Activated naive CD8-positive, alpha-beta T cell (primary cell): ENCODE data around the gene SPHKAP.
"Not testable (repeated sequence)": the region's sequence is repeated elsewhere in the genome, so short reads cannot be mapped to it uniquely, and the experiment has no call there.

Source experiments
- H3K27ac Mint-ChIP-seq: one replicate; pipeline ENCODE4 v1.8.0; 2021; ENCODE audit warnings: mixed read lengths
- H3K27me3 Mint-ChIP-seq: one replicate; pipeline ENCODE4 v1.8.0; 2021; ENCODE audit warnings: mixed read lengths
- H3K36me3 Mint-ChIP-seq: one replicate; pipeline ENCODE4 v1.8.0; 2021; ENCODE audit warnings: mixed read lengths
- H3K4me1 Mint-ChIP-seq: one replicate; pipeline ENCODE4 v1.8.0; 2021; ENCODE audit warnings: low read depth, mixed read lengths
- H3K4me3 Mint-ChIP-seq: one replicate; pipeline ENCODE4 v1.8.0; 2021; ENCODE audit warnings: mild to moderate bottlenecking, mixed read lengths
- H3K9me3 Mint-ChIP-seq: one replicate; pipeline ENCODE4 v1.8.0; 2021; ENCODE audit warnings: low read depth, mixed read lengths

SPHKAP gene, protein sequence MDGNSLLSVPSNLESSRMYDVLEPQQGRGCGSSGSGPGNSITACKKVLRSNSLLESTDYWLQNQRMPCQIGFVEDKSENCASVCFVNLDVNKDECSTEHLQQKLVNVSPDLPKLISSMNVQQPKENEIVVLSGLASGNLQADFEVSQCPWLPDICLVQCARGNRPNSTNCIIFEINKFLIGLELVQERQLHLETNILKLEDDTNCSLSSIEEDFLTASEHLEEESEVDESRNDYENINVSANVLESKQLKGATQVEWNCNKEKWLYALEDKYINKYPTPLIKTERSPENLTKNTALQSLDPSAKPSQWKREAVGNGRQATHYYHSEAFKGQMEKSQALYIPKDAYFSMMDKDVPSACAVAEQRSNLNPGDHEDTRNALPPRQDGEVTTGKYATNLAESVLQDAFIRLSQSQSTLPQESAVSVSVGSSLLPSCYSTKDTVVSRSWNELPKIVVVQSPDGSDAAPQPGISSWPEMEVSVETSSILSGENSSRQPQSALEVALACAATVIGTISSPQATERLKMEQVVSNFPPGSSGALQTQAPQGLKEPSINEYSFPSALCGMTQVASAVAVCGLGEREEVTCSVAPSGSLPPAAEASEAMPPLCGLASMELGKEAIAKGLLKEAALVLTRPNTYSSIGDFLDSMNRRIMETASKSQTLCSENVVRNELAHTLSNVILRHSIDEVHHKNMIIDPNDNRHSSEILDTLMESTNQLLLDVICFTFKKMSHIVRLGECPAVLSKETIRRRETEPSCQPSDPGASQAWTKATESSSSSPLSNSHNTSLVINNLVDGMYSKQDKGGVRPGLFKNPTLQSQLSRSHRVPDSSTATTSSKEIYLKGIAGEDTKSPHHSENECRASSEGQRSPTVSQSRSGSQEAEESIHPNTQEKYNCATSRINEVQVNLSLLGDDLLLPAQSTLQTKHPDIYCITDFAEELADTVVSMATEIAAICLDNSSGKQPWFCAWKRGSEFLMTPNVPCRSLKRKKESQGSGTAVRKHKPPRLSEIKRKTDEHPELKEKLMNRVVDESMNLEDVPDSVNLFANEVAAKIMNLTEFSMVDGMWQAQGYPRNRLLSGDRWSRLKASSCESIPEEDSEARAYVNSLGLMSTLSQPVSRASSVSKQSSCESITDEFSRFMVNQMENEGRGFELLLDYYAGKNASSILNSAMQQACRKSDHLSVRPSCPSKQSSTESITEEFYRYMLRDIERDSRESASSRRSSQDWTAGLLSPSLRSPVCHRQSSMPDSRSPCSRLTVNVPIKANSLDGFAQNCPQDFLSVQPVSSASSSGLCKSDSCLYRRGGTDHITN (N-terminal part only)

GRCh38 chr2:228181098-228182019, at the start of gene SPHKAP:
Gene SPHKAP, minus strand, starts transcription at chr2:228181687. Its CDS starts 89 bp downstream, at chr2:228181598.
- Mint-ChIP-seq H3K36me3 (no peaks in the 10 kb centered on the region), H3K27me3 (peaks cover 13% of the 10 kb centered on the region), H3K27ac (no peak within 1 kb of the TSS), H3K4me1 (no peaks in the 10 kb centered on the region), H3K4me3 (no peak within 1 kb of the TSS), H3K9me3 (peaks cover 8% of the 10 kb centered on the region)

- Mint-ChIP-seq H3K27ac (no peak overlapping the region), H3K27me3 (no peaks in the 10 kb centered on the region), H3K9me3 (peaks cover 8% of the 10 kb centered on the region), H3K4me1 (no peaks in the 10 kb centered on the region), H3K4me3 (no peak overlapping the region), H3K36me3 (no peaks in the 10 kb centered on the region)
These were observed 46.0 kb upstream of the SPHKAP start for GRCh38 chr2:228227466-228227865.

DNA sequence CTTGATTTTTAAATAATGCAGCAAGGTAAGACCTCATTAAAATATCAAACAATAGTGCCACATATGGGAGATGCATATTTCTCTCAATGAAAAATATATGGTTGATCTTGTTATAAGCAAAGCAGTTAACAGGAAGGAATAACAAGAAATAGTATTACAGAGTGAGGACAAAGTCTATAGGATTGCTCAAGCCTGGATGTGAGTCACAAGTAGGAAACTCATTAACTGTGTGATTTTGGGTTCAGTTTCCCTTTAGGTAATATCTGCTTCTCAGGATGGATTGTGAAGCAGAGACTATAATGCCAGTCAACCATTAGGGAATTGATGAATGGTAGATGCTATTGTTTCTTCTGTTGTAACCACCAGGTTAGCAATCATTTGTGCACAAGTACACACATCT, 42.9 kb upstream of the SPHKAP start:
- H3K36me3 Mint-ChIP-seq: no peaks in the 10 kb centered on the region
- no peak overlapping the region for H3K4me3 Mint-ChIP-seq

GRCh38 chr2:228218593-228218992, 37.1 kb upstream of the SPHKAP start:
- H3K27me3 Mint-ChIP-seq, H3K9me3 Mint-ChIP-seq, H3K4me3 Mint-ChIP-seq, H3K27ac Mint-ChIP-seq, H3K36me3 Mint-ChIP-seq, H3K4me1 Mint-ChIP-seq: not testable (repeated sequence)

More for the DNA sequence above, 42.9 kb upstream of the SPHKAP start:
- no peaks in the 10 kb centered on the region for H3K4me1 Mint-ChIP-seq
- peaks cover 8% of the 10 kb centered on the region for H3K9me3 Mint-ChIP-seq
- no peaks in the 10 kb centered on the region for H3K27me3 Mint-ChIP-seq
- no peak overlapping the region for H3K27ac Mint-ChIP-seq

GRCh38 chr2:228197504-228197903, 16.0 kb upstream of the SPHKAP start:
- no peaks in the 10 kb centered on the region for H3K36me3 Mint-ChIP-seq
- H3K27ac Mint-ChIP-seq: no peak overlapping the region
- no peaks in the 10 kb centered on the region for H3K27me3 Mint-ChIP-seq
- no peaks in the 10 kb centered on the region for H3K4me1 Mint-ChIP-seq
- no peak overlapping the region for H3K4me3 Mint-ChIP-seq
- H3K9me3 Mint-ChIP-seq: peaks cover 17% of the 10 kb centered on the region

GRCh38 chr2:228180181-228181097, 1.0 kb downstream of the SPHKAP start:
- Mint-ChIP-seq H3K36me3 (no peaks in the 10 kb centered on the region), H3K4me3 (no peak overlapping the region), H3K27me3 (peaks cover 13% of the 10 kb centered on the region), H3K9me3 (peaks cover 8% of the 10 kb centered on the region), H3K4me1 (no peaks in the 10 kb centered on the region), H3K27ac (no peak overlapping the region)

GRCh38 chr2:228167290-228167689, 14.2 kb downstream of the SPHKAP start:
- Mint-ChIP-seq H3K36me3 (no peaks in the 10 kb centered on the region), H3K4me1 (no peaks in the 10 kb centered on the region), H3K27ac (no peak overlapping the region), H3K9me3 (peaks cover 4% of the 10 kb centered on the region), H3K27me3 (no peaks in the 10 kb centered on the region), H3K4me3 (no peak overlapping the region)

DNA sequence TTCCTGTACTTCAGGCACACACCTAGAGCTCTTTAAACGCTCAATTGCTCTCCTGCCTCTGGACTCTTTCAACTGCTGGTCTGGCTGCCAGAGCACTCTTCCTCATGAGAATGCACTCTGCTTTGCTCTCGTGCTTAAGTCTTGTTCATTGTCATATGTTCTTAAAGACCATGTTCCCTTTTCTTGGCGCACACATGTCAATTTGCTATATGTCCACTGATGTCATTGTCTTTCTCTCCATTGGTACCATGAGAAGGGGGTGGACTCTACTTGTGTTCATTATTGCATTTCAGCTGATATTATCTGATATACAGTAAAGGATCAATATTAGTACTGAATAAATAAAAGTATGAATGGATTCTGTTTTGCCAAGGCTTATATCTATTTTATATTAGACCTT, 16.8 kb downstream of the SPHKAP start:
- H3K4me1 Mint-ChIP-seq: no peaks in the 10 kb centered on the region
- H3K27me3 Mint-ChIP-seq: no peaks in the 10 kb centered on the region
- H3K4me3 Mint-ChIP-seq: no peak overlapping the region
- peaks cover 15% of the 10 kb centered on the region for H3K9me3 Mint-ChIP-seq
- H3K36me3 Mint-ChIP-seq: no peaks in the 10 kb centered on the region
- H3K27ac Mint-ChIP-seq: no peak overlapping the region

DNA sequence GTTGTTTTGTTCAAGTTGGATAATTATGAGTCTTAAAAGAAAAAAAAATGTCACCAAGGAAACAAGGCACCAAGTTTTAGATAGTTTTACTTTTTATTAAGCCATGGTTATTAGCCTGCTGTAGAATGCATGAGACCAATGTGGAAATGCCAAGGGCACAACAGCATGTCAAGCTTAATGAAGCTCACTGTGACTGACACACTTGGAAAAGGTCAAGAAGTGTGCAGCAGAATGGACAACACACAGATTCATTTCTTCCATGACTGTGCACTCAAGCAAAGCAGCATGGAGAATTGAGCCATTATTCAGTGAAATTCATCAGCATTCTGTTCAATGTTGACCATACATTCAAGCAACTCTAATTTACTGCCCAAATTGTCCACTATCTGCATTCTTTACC, 23.6 kb downstream of the SPHKAP start:
- H3K27me3 Mint-ChIP-seq: no peaks in the 10 kb centered on the region
- peaks cover 17% of the 10 kb centered on the region for H3K9me3 Mint-ChIP-seq
- no peak overlapping the region for H3K4me3 Mint-ChIP-seq
- H3K36me3 Mint-ChIP-seq: no peaks in the 10 kb centered on the region
- H3K4me1 Mint-ChIP-seq: no peaks in the 10 kb centered on the region
- no peak overlapping the region for H3K27ac Mint-ChIP-seq

DNA sequence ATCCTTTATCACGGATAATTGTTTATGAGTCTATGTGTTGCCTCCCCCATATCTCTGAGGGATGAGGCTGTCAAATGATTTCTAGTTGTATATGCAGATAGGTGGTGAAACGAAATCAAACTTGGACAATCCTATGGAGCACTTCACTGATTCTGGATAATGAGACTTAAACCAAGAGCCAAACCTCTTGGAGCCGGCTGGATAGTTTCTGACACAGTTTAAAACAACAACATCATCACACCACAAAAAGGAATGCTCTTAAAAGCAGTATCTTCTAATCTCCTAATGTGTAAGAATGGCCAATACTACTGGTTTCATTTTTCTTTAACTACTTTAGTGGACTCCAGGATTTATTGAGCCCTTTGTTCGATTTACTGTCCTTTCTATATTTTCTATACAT, 36.5 kb downstream of the SPHKAP start:
- H3K27me3 Mint-ChIP-seq: no peaks in the 10 kb centered on the region
- no peak overlapping the region for H3K4me3 Mint-ChIP-seq
- no peaks in the 10 kb centered on the region for H3K9me3 Mint-ChIP-seq
- no peak overlapping the region for H3K27ac Mint-ChIP-seq
- no peaks in the 10 kb centered on the region for H3K36me3 Mint-ChIP-seq
- no peaks in the 10 kb centered on the region for H3K4me1 Mint-ChIP-seq

- Mint-ChIP-seq H3K27ac (no peak overlapping the region), H3K27me3 (no peaks in the 10 kb centered on the region), H3K4me3 (no peak overlapping the region), H3K4me1 (no peaks in the 10 kb centered on the region), H3K9me3 (no peaks in the 10 kb centered on the region), H3K36me3 (no peaks in the 10 kb centered on the region)
These were observed 40.5 kb downstream of the SPHKAP start for GRCh38 chr2:228140934-228141528.

GRCh38 chr2:228136027-228136426, 45.5 kb downstream of the SPHKAP start:
- H3K36me3 Mint-ChIP-seq: no peaks in the 10 kb centered on the region
- H3K27me3 Mint-ChIP-seq: no peaks in the 10 kb centered on the region
- H3K4me3 Mint-ChIP-seq: no peak overlapping the region
- H3K4me1 Mint-ChIP-seq: no peaks in the 10 kb centered on the region
- no peak overlapping the region for H3K27ac Mint-ChIP-seq
- H3K9me3 Mint-ChIP-seq: no peaks in the 10 kb centered on the region

DNA sequence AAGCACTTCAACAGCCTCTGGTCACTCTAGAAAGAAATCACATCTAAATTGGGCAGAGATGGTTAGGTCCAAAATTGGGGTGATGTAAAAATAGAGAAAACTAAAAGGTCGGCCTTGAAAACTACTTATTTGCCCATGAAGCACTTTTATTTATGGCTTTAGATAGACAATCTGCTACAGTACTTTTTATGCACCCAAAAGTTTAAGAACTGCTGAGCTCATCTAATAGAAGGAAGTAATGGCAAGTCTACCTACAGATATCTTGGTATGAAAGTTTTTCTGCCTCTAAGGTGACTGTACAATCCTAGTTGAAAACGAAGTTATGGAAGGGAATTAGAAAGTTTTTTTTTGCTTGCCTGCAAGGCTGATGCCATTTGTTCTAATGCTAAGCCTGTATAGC, 46.2 kb downstream of the SPHKAP start:
- Mint-ChIP-seq H3K9me3 (no peaks in the 10 kb centered on the region), H3K36me3 (no peaks in the 10 kb centered on the region), H3K4me1 (no peaks in the 10 kb centered on the region), H3K27me3 (no peaks in the 10 kb centered on the region), H3K4me3 (no peak overlapping the region), H3K27ac (no peak overlapping the region)
